Measurements from ENCODE around the gene DPM2.

Gene DPM2

GRCh38 chr9:127953768-127954505 is 16.3 kb upstream of the DPM2 start:
- no peak for DNase-seq

DNA sequence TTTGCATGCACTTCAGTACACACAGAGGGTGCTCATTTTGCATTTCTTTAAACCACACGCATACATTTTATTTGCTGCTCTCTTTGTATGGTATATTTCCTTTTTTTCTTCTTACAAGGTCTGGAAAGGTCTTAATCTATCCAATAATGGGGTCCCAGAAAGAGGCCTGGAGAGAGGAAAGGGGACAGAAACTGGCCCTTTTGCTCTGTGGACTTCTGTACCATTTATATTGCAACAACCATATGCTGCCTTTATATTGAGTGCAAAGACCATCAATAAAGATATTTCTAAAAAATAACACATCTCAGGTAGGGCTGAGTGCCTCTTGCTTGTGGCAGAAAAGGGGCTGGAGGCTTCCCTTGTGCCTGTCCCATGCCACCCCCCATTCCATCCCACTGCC is 15.5 kb upstream of the DPM2 start:
- no peak for DNase-seq

- no peak for DNase-seq
Observed at GRCh38 chr9:127950513-127951289, 13.0 kb upstream of the DPM2 start.

- DNase-seq = no peak
Observed at GRCh38 chr9:127949827-127950512, 12.3 kb upstream of the DPM2 start.

- no peak for DNase-seq
Observed at GRCh38 chr9:127947841-127948710, 10.4 kb upstream of the DPM2 start.

DNA sequence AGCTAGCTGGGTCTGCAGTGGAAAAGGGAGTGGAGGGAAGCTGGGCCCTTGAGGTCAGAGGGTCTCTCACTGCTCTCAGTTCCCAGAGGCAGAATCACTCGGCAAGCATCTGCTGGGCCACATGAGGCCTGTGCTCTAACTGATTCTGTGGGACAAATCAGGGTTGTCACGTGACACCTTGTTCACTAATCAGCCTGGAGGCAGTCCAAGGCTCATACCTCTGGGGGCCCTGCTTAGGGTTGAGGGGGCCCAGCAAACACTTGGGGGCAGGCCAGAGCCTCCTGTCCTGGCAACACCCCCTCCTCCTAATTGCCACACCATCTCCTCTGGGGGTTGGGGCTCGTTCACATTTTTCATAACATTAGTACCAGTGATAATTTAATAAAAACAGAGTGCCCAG is 9.1 kb upstream of the DPM2 start:
- no peak for DNase-seq

GRCh38 chr9:127945942-127946341 is 8.3 kb upstream of the DPM2 start:
- DNase-seq = no peak

- no peak for DNase-seq
Observed at GRCh38 chr9:127945338-127945737, 7.7 kb upstream of the DPM2 start.

GRCh38 chr9:127944586-127945218 is 7.0 kb upstream of the DPM2 start:
- DNase-seq = no peak

- DNase-seq = peak; percentile 21
Observed at GRCh38 chr9:127943731-127944144, 6.1 kb upstream of the DPM2 start.

- DNase-seq = no peak
Observed at GRCh38 chr9:127943011-127943662, 5.5 kb upstream of the DPM2 start.

GRCh38 chr9:127942216-127943010 is 4.8 kb upstream of the DPM2 start:
- no peak for DNase-seq

DNA sequence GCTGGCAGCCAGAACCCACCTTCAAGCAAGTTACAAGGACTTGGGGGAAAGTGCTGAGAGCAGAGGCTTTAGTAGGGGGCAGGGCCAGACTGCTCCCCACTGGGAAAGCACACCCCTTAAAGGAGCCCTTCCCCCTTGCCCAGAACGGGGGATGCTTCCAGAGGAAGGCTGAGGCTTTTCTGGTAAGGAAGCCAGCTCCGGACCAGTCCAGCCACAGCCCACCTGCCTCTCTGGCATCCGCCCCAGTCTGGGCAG is 4.2 kb upstream of the DPM2 start:
- DNase-seq = no peak

GRCh38 chr9:127941062-127941960 is 3.7 kb upstream of the DPM2 start:
- no peak for DNase-seq

GRCh38 chr9:127940593-127940992 is 2.9 kb upstream of the DPM2 start:
- no peak for DNase-seq

- no peak for DNase-seq
Observed at GRCh38 chr9:127938298-127938690, 640 bp upstream of the DPM2 start.

DNA sequence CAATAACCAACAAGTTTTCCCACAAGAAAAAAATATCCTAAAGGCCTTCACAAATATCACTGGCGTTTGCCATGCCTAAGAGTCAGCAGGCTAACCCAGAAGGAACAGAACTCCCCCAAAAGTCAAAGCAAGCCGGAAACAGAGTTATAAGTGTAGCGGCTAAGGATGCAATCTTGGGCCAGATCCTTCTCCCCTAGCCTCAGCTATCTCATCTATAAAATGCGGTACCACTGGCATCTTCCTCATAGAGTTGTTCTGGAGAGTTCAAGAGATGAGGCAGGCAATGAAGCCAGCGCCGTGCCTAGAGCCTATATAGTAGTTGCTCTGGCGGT is 632 bp downstream of the DPM2 start:
- DNase-seq = no peak

GRCh38 chr9:127936347-127936852 is 1.3 kb downstream of the DPM2 start:
- no peak for DNase-seq

DNA sequence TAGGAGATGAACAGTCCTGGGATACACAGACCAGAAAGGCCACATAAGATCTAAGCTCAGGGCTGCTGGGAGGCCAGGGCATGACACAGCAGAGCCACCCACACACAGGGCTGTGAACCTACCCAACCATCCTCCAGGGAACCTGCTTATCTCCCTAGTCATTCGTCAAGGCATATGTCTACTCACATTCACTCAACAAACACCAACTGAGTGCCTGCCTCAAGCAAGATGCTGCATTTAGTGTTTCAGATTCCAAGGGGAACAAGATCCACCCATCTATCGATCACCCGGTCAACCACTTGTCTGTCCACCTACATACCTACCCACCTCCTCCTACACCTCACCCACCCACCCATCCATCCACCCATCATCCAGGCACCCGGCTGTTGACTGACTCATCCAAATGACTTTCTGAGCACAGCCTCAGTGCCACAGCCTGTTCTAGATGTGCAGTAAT is 1.9 kb downstream of the DPM2 start:
- no peak for DNase-seq

- DNase-seq = no peak
Observed at GRCh38 chr9:127934986-127935385, 2.7 kb downstream of the DPM2 start.
